ENCODE measurements around the gene CXCR5. TPM values are rescaled to one million over a fixed set of nuclear protein-coding genes. Genes with fewer than 3 reads are reported as not detected.

CXCR5 gene
- total and polyA plus RNA-seq, 2 of the 4 experiments (the other 2 are of a cell fraction): not detected

GRCh38 chr11:118873804-118874203, 9.9 kb upstream of the CXCR5 start:
- ChIA-PET POLR2A (ENCODE audit: unreplicated experiment) (no interaction called here), CTCF (interaction anchor here (0.5 kb wide), 1 partner anchor 90 kb away, joined by 3 read pairs; no protein-coding TSS in a partner anchor)
- Histone ChIP-seq H4K91ac (ENCODE audit: insufficient read depth, low read depth, low read length) (no peak overlapping the region), H3K4ac (ENCODE audit: low read depth, low read length) (no peak overlapping the region), H2BK15ac (ENCODE audit: low read depth, low read length) (no peak overlapping the region), H3K9me3 (ENCODE audit: control insufficient read depth, insufficient read depth, low read length) (no peaks in the 10 kb centered on the region), H2BK5ac (ENCODE audit: low read depth, low read length, poor library complexity, severe bottlenecking) (no peak overlapping the region), H3K4me2 (ENCODE audit: low read depth, low read length) (no peak overlapping the region), H3K36me3 (ENCODE audit: control insufficient read depth, insufficient read depth, low read length) (no peaks in the 10 kb centered on the region), H3K23ac (ENCODE audit: low read depth, low read length) (no peak overlapping the region), H2AFZ (replicated peaks; ENCODE audit: low read length, poor library complexity) (no peak overlapping the region), H3K27ac (ENCODE audit: insufficient read depth, low read length) (no peak overlapping the region), H3K9ac (ENCODE audit: low read depth, low read length) (no peak overlapping the region), H3K14ac (replicated peaks; ENCODE audit: low read depth, low read length) (no peak overlapping the region), H4K8ac (ENCODE audit: low read depth in 2 of 2, low read length in 2 of 2) (no peak overlapping the region), H4K5ac (ENCODE audit: low read depth, low read length) (no peak overlapping the region), H3K56ac (ENCODE audit: extremely low read depth, insufficient read depth, low read length) (no peak overlapping the region), H2AK5ac (ENCODE audit: low read depth, low read length) (no peak overlapping the region), H2AK9ac (replicated peaks; ENCODE audit: low read depth, low read length, poor library complexity) (no peak overlapping the region), H4K20me1 (ENCODE audit: insufficient read depth, low read length) (no peaks in the 10 kb centered on the region), H3K79me1 (ENCODE audit: low read depth in 1 of 2, low read length in 2 of 2) (no peaks in the 10 kb centered on the region), H3K18ac (ENCODE audit: low read depth, low read length) (no peak overlapping the region), H2BK20ac (ENCODE audit: low read depth, low read length) (no peak overlapping the region), H3K9me1 (ENCODE audit: insufficient read depth, low read length) (peaks cover 5% of the 10 kb centered on the region; the same call in 1 of the 2 replicates), H3K4me1 (ENCODE audit: control insufficient read depth, insufficient read depth, low read length) (peaks cover 12% of the 10 kb centered on the region; the same call in 1 of the 2 replicates), H2BK120ac (ENCODE audit: low read depth, low read length) (no peak overlapping the region), H3K4me3 (ENCODE audit: insufficient read depth, low read depth, low read length) (no peak overlapping the region), H3K27me3 (ENCODE audit: control insufficient read depth, insufficient read depth, low read length) (peaks cover 2% of the 10 kb centered on the region)
- DNase-seq: no peak
- intact Hi-C loops (cut with micrococcal nuclease) (no loop called here), dilution Hi-C loops (cut with HindIII; ENCODE audit: low sequenced_read_pairs, unreplicated experiment) (no loop called here), in situ Hi-C loops (cut with MboI; ENCODE audit: low sequenced_read_pairs) (no loop called here)
- BruUV-seq (replicated peaks): no TSS peak
- no peak for ATAC-seq (ENCODE audit: low read depth)
- 100% methylated on average over 1 of the region's 4 CpGs; no CpG with 5 or more reads in 1 of the 2 experiments for WGBS, 2 experiments (ENCODE audit: extremely low coverage in 2 of 2, insufficient read length in 1 of 2)
- no peak for TF ChIP-seq RCOR1 (IDR thresholded peaks at IDR 0.05; ENCODE audit: insufficient replicate concordance, low read length)
- no peak for TF ChIP-seq POLR2A (IDR thresholded peaks at IDR 0.05; ENCODE audit: low read depth, low read length)
- no peak for TF ChIP-seq USF2 (IDR thresholded peaks at IDR 0.05; ENCODE audit: low read depth, low read length)
- TF ChIP-seq CHD1 (IDR thresholded peaks at IDR 0.05; ENCODE audit: low read depth, low read length): no peak
- TF ChIP-seq RAD21 (IDR thresholded peaks at IDR 0.05; ENCODE audit: low read length): no peak
- TF ChIP-seq CTCF (conservative IDR thresholded peaks at IDR 0.05; ENCODE audit: low read depth, low read length): no peak
- no peak for TF ChIP-seq SMC3 (IDR thresholded peaks at IDR 0.05; ENCODE audit: low read depth, low read length)
- TF ChIP-seq NFE2L2 (IDR thresholded peaks at IDR 0.05; ENCODE audit: low read depth, low read length): no peak
- TF ChIP-seq MAZ (IDR thresholded peaks at IDR 0.05; ENCODE audit: borderline replicate concordance, low read depth, low read length): no peak
- TF ChIP-seq ELK1 (IDR thresholded peaks at IDR 0.05; ENCODE audit: borderline replicate concordance, low read depth, low read length): no peak
- TF ChIP-seq RFX5 (IDR thresholded peaks at IDR 0.05; ENCODE audit: low read depth, low read length): no peak
- no peak for TF ChIP-seq CEBPB (IDR thresholded peaks at IDR 0.05; ENCODE audit: low read depth, low read length)
- TF ChIP-seq BHLHE40 (IDR thresholded peaks at IDR 0.05; ENCODE audit: low read depth, low read length): no peak
- no peak for TF ChIP-seq FOS (IDR thresholded peaks at IDR 0.05; ENCODE audit: low read depth, low read length)
- no peak for TF ChIP-seq MAFK (IDR thresholded peaks at IDR 0.05; ENCODE audit: low read depth, low read length)
- no peak for TF ChIP-seq MXI1 (IDR thresholded peaks at IDR 0.05; ENCODE audit: borderline replicate concordance, low read depth, low read length)
